ENCODE measurements around the gene TEPSIN. TPM values are rescaled to one million over a fixed set of nuclear protein-coding genes. Genes with fewer than 3 reads are reported as not detected.

The TEPSIN gene
- total and polyA plus RNA-seq, 8 donors = 15.9 to 41.2 (median 21.7) TPM

- intact Hi-C loops (cut with DNase I) = loop anchor here in 1 of 2 donors (10.0 kb wide), 1 partner anchor 223 kb away; no protein-coding TSS in a partner anchor
- H3K36me3 ChIP-seq = peaks cover 0 to 99% of the 10 kb centered on the region in 2 donors
- DNase-seq = no peak
Measured at GRCh38 chr17:81261582-81262336, 22.9 kb upstream of the TEPSIN start.

GRCh38 chr17:81261096-81261495 lies 22.2 kb upstream of the TEPSIN start:
- no peak for TF ChIP-seq CTCF (IDR thresholded peaks at IDR 0.05)

More at GRCh38 chr17:81261582-81262336, 22.9 kb upstream of the TEPSIN start:
- no peak for TF ChIP-seq CTCF (IDR thresholded peaks at IDR 0.05)
- H3K27me3 ChIP-seq = no peaks in the 10 kb centered on the region
- H3K27ac ChIP-seq = no peak overlapping the region
- peaks cover 0 to 3% of the 10 kb centered on the region in 2 donors for H3K4me1 ChIP-seq
- ATAC-seq = no peak
- H3K4me3 ChIP-seq = no peak overlapping the region
- H3K9me3 ChIP-seq = no peaks in the 10 kb centered on the region

GRCh38 chr17:81260641-81261040 lies 21.8 kb upstream of the TEPSIN start:
- peaks cover under 1 to 8% of the 10 kb centered on the region in 2 donors for H3K4me1 ChIP-seq
- ATAC-seq (no peak), DNase-seq (no peak)
- intact Hi-C loops (cut with DNase I) = loop anchor here in 1 of 2 donors (10.0 kb wide), 1 partner anchor 224 kb away; no protein-coding TSS in a partner anchor
- H3K27ac ChIP-seq = no peak overlapping the region
- no peak for TF ChIP-seq CTCF (IDR thresholded peaks at IDR 0.05)
- H3K36me3 ChIP-seq = peaks cover 0 to 98% of the 10 kb centered on the region in 2 donors
- H3K9me3 ChIP-seq = no peaks in the 10 kb centered on the region
- no peak overlapping the region for H3K4me3 ChIP-seq
- no peaks in the 10 kb centered on the region for H3K27me3 ChIP-seq

More at GRCh38 chr17:81261096-81261495, 22.2 kb upstream of the TEPSIN start:
- Histone ChIP-seq H3K9me3 (no peaks in the 10 kb centered on the region), H3K36me3 (peaks cover 0 to 100% of the 10 kb centered on the region in 2 donors), H3K4me1 (peaks cover 0 to 3% of the 10 kb centered on the region in 2 donors), H3K27ac (no peak overlapping the region), H3K27me3 (no peaks in the 10 kb centered on the region), H3K4me3 (no peak overlapping the region)
- intact Hi-C loops (cut with DNase I) = loop anchor here in 1 of 2 donors (10.0 kb wide), 1 partner anchor 224 kb away; no protein-coding TSS in a partner anchor
- no peak for ATAC-seq
- DNase-seq = no peak

GRCh38 chr17:81260171-81260570 lies 21.3 kb upstream of the TEPSIN start:
- ATAC-seq (no peak), DNase-seq (no peak)
- intact Hi-C loops (cut with DNase I) = loop anchor here in 1 of 2 donors (10.0 kb wide), 1 partner anchor 225 kb away; no protein-coding TSS in a partner anchor
- TF ChIP-seq CTCF (IDR thresholded peaks at IDR 0.05) = no peak
- Histone ChIP-seq H3K4me1 (peaks cover 5 to 13% of the 10 kb centered on the region in 2 donors), H3K9me3 (no peaks in the 10 kb centered on the region), H3K27ac (no peak overlapping the region), H3K27me3 (no peaks in the 10 kb centered on the region), H3K4me3 (no peak overlapping the region), H3K36me3 (peaks cover 0 to 93% of the 10 kb centered on the region in 2 donors)

- Histone ChIP-seq H3K36me3 (peaks cover 0 to 83% of the 10 kb centered on the region in 2 donors), H3K27me3 (no peaks in the 10 kb centered on the region)
- intact Hi-C loops (cut with DNase I) = loop anchor here in 1 of 2 donors (10.0 kb wide), 1 partner anchor 346 kb away; no protein-coding TSS in a partner anchor
Measured at GRCh38 chr17:81259058-81259605, 20.3 kb upstream of the TEPSIN start.

More at GRCh38 chr17:81259058-81259605, 20.3 kb upstream of the TEPSIN start:
- no peak overlapping the region for H3K4me3 ChIP-seq
- DNase-seq = no peak
- TF ChIP-seq CTCF (IDR thresholded peaks at IDR 0.05) = no peak
- no peak for ATAC-seq
- peaks cover 12 to 19% of the 10 kb centered on the region in 2 donors for H3K4me1 ChIP-seq
- no peak overlapping the region for H3K27ac ChIP-seq
- no peaks in the 10 kb centered on the region for H3K9me3 ChIP-seq

All from left lung (tissue), 10 donors.